HEK293 (cell line): ENCODE data around the gene FAM241A.
"Not testable (repeated sequence)": the region's sequence is repeated elsewhere in the genome, so short reads cannot be mapped to it uniquely, and the experiment has no call there.

Experiments used
- CTCF ChIA-PET: fragments of 350-600 bp; formaldehyde crosslinking; extraction: SDS; loops from one replicate; lab custom pipeline; 2021; ENCODE audit warnings: antibody characterized with exemption; lab: Yijun Ruan, JAX
- POLR2A ChIA-PET: fragments of 300-600 bp; formaldehyde crosslinking; extraction: SDS; loops from one replicate; lab custom pipeline; 2020; ENCODE audit warnings: antibody characterized with exemption, inconsistent platforms; lab: Yijun Ruan, JAX
- H3K27ac ChIP-seq: fragments of 200-500 bp; sonication (Bioruptor generic); 2 replicates; pipeline ENCODE4 v1.5.1; 2014; ENCODE audit warnings: low read depth, low read length, control low read depth, inconsistent platforms; ENCODE audit errors: extremely low read depth
- H3K36me3 ChIP-seq, 2 experiments: fragments of 200-500 bp in 1 of 2; sonication (Bioruptor generic) in 1 of 2; 1 replicate in 1 of 2; 2 replicates in 1 of 2; pipeline ENCODE4 v1.5.1; 2014 to 2017; ENCODE audit warnings: inconsistent platforms in 2 of 2, low read length in 2 of 2; ENCODE audit not compliant: control insufficient read depth in 2 of 2, insufficient read depth in 1 of 2
- H3K4me1 ChIP-seq: fragments of 200-500 bp; sonication (Bioruptor generic); 2 replicates; pipeline ENCODE4 v1.5.1; 2014; ENCODE audit warnings: mild to moderate bottlenecking, low read length, inconsistent platforms; ENCODE audit not compliant: control insufficient read depth, insufficient read depth
- H3K4me3 ChIP-seq: 2 replicates; pipeline ENCODE4 v1.5.1; 2011; ENCODE audit warnings: low read depth, mild to moderate bottlenecking, control low read depth, low read length, moderate library complexity
- H3K9me3 ChIP-seq: fragments of 200-500 bp; sonication (Bioruptor generic); 2 replicates; pipeline ENCODE4 v1.5.1; 2014; ENCODE audit warnings: low read depth, low read length, inconsistent platforms; ENCODE audit not compliant: control insufficient read depth, insufficient read depth
- EGR2 ChIP-seq: fragments of 450-650 bp; formaldehyde crosslinking; IDR thresholded peaks from 2 replicates; pipeline ENCODE4 v1.5.1; 2016; ENCODE audit warnings: low read depth, missing biosample characterization, missing genetic modification characterization
- KLF17 ChIP-seq: fragments of 450-650 bp; formaldehyde crosslinking; IDR thresholded peaks from 2 replicates; pipeline ENCODE4 v1.5.1; 2016; ENCODE audit warnings: missing biosample characterization, missing genetic modification characterization
- KLF9 ChIP-seq: fragments of 450-650 bp; formaldehyde crosslinking; IDR thresholded peaks from 2 replicates; pipeline ENCODE4 v1.5.1; 2016; ENCODE audit warnings: missing biosample characterization, missing genetic modification characterization, low read depth
- MZF1 ChIP-seq: fragments of 450-650 bp; formaldehyde crosslinking; IDR thresholded peaks from 2 replicates; pipeline ENCODE4 v1.5.1; 2017; ENCODE audit warnings: missing biosample characterization, missing genetic modification characterization, borderline replicate concordance
- PRDM1 ChIP-seq: fragments of 450-650 bp; formaldehyde crosslinking; IDR thresholded peaks from 2 replicates; pipeline ENCODE4; 2016; ENCODE audit warnings: missing biosample characterization, missing genetic modification characterization
- RBAK ChIP-seq: fragments of 450-650 bp; formaldehyde crosslinking; IDR thresholded peaks from 2 replicates; pipeline ENCODE4 v1.5.1; 2016; ENCODE audit warnings: missing biosample characterization, missing genetic modification characterization
- SCRT1 ChIP-seq: fragments of 450-650 bp; formaldehyde crosslinking; IDR thresholded peaks from 2 replicates; pipeline ENCODE4 v1.5.1; 2016; ENCODE audit warnings: missing biosample characterization, missing genetic modification characterization, borderline replicate concordance
- SP7 ChIP-seq: fragments of 450-650 bp; formaldehyde crosslinking; IDR thresholded peaks from 2 replicates; pipeline ENCODE4 v1.5.1; 2016; ENCODE audit warnings: missing biosample characterization, missing genetic modification characterization
- ZBTB7A ChIP-seq: fragments of 450-650 bp; formaldehyde crosslinking; IDR thresholded peaks from 2 replicates; pipeline ENCODE4 v1.5.1; 2016; ENCODE audit warnings: low read depth, missing biosample characterization, missing genetic modification characterization
- ZNF146 ChIP-seq: fragments of 450-650 bp; formaldehyde crosslinking; IDR thresholded peaks from 2 replicates; pipeline ENCODE4 v1.5.1; 2016; ENCODE audit warnings: missing biosample characterization, missing genetic modification characterization
- ZNF16 ChIP-seq: fragments of 450-650 bp; formaldehyde crosslinking; IDR thresholded peaks from 2 replicates; pipeline ENCODE4 v1.5.1; 2016; ENCODE audit warnings: low read depth, missing biosample characterization, missing genetic modification characterization
- ZNF23 ChIP-seq: fragments of 450-650 bp; formaldehyde crosslinking; IDR thresholded peaks from 2 replicates; pipeline ENCODE4 v1.5.1; 2016; ENCODE audit warnings: missing biosample characterization, missing genetic modification characterization, borderline replicate concordance
- ZNF311 ChIP-seq: fragments of 450-650 bp; formaldehyde crosslinking; IDR thresholded peaks from 2 replicates; pipeline ENCODE4 v1.5.1; 2017; ENCODE audit warnings: missing biosample characterization, missing genetic modification characterization, borderline replicate concordance
- ZNF488 ChIP-seq: fragments of 450-650 bp; formaldehyde crosslinking; IDR thresholded peaks from 2 replicates; pipeline ENCODE4 v1.5.1; 2016; ENCODE audit warnings: missing biosample characterization, missing genetic modification characterization
- ZNF521 ChIP-seq: fragments of 450-650 bp; formaldehyde crosslinking; IDR thresholded peaks from 2 replicates; pipeline ENCODE4 v1.5.1; 2017; ENCODE audit warnings: missing biosample characterization, mild to moderate bottlenecking, missing genetic modification characterization
- ZNF585B ChIP-seq: fragments of 450-650 bp; formaldehyde crosslinking; IDR thresholded peaks from 2 replicates; pipeline ENCODE4 v1.5.1; 2016; ENCODE audit warnings: missing biosample characterization, missing genetic modification characterization
- ZNF664 ChIP-seq: fragments of 450-650 bp; formaldehyde crosslinking; IDR thresholded peaks from 2 replicates; pipeline ENCODE4 v1.5.1; 2016; ENCODE audit warnings: missing biosample characterization, missing genetic modification characterization
- ZNF670 ChIP-seq: fragments of 450-650 bp; formaldehyde crosslinking; IDR thresholded peaks from 2 replicates; pipeline ENCODE4 v1.5.1; 2016; ENCODE audit warnings: missing biosample characterization, missing genetic modification characterization, low read depth
- ZNF701 ChIP-seq: fragments of 450-650 bp; formaldehyde crosslinking; IDR thresholded peaks from 2 replicates; pipeline ENCODE4 v1.5.1; 2016; ENCODE audit warnings: missing biosample characterization, missing genetic modification characterization
- ZNF785 ChIP-seq: fragments of 450-650 bp; formaldehyde crosslinking; IDR thresholded peaks from 2 replicates; pipeline ENCODE4 v1.5.1; 2016; ENCODE audit warnings: missing biosample characterization, missing genetic modification characterization
- ZNF791 ChIP-seq: fragments of 450-650 bp; formaldehyde crosslinking; IDR thresholded peaks from 2 replicates; pipeline ENCODE4 v1.5.1; 2016; ENCODE audit warnings: missing biosample characterization, missing genetic modification characterization
- ZNF792 ChIP-seq: fragments of 450-650 bp; formaldehyde crosslinking; IDR thresholded peaks from 2 replicates; pipeline ENCODE4 v1.5.1; 2016; ENCODE audit warnings: missing biosample characterization, missing genetic modification characterization
- ZNF837 ChIP-seq: fragments of 450-650 bp; formaldehyde crosslinking; IDR thresholded peaks from 2 replicates; pipeline ENCODE4 v1.5.1; 2016; ENCODE audit warnings: missing biosample characterization, missing genetic modification characterization
- ZSCAN16 ChIP-seq: fragments of 450-650 bp; formaldehyde crosslinking; IDR thresholded peaks from 2 replicates; pipeline ENCODE4 v1.5.1; 2016; ENCODE audit warnings: missing biosample characterization, missing genetic modification characterization
- TF ChIP-seq, protein P1 (sequence below): fragments of 450-650 bp; formaldehyde crosslinking; IDR thresholded peaks from 2 replicates; pipeline ENCODE4 v1.5.1; 2016; ENCODE audit warnings: missing biosample characterization, missing genetic modification characterization
- TF ChIP-seq, protein P2 (sequence below): fragments of 450-650 bp; formaldehyde crosslinking; IDR thresholded peaks from 2 replicates; pipeline ENCODE4 v1.5.1; 2016; ENCODE audit warnings: missing biosample characterization, missing genetic modification characterization

FAM241A gene

GRCh38 chr4:112156553-112156952 lies 11.3 kb downstream of the FAM241A start:
- POLR2A ChIA-PET, result no interaction called here

GRCh38 chr4:112163706-112164105 lies 18.5 kb downstream of the FAM241A start:
- H3K9me3 ChIP-seq, POLR2A ChIA-PET, H3K4me1 ChIP-seq, H3K27ac ChIP-seq, H3K36me3 ChIP-seq, H3K4me3 ChIP-seq, CTCF ChIA-PET: not testable (repeated sequence)
- peak; percentile 74 for TF ChIP-seq ZNF146 (tag by site-specific recombination)

More at GRCh38 chr4:112156553-112156952, 11.3 kb downstream of the FAM241A start:
- H3K9me3 ChIP-seq, result no peaks in the 10 kb centered on the region
- TF ChIP-seq, protein P1, sequence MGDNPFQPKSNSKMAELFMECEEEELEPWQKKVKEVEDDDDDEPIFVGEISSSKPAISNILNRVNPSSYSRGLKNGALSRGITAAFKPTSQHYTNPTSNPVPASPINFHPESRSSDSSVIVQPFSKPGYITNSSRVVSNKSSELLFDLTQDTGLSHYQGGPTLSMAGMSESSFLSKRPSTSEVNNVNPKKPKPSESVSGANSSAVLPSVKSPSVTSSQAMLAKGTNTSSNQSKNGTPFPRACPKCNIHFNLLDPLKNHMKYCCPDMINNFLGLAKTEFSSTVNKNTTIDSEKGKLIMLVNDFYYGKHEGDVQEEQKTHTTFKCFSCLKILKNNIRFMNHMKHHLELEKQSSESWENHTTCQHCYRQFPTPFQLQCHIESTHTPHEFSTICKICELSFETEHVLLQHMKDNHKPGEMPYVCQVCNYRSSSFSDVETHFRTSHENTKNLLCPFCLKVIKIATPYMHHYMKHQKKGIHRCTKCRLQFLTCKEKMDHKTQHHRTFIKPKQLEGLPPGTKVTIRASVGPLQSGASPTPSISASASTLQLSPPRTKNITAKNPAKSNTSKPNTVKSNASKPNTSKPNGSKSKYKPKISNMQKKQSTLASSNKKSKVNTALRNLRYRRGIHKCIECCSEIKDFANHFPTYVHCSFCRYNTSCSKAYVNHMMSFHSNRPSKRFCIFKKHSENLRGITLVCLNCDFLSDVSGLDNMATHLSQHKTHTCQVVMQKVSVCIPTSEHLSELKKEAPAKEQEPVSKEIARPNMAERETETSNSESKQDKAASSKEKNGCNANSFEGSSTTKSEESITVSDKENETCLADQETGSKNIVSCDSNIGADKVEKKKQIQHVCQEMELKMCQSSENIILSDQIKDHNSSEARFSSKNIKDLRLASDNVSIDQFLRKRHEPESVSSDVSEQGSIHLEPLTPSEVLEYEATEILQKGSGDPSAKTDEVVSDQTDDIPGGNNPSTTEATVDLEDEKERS (tag by site-specific recombination), result no peak
- TF ChIP-seq ZNF488 (tag by site-specific recombination) (no peak), KLF9 (tag by site-specific recombination) (no peak), ZNF791 (tag by site-specific recombination) (no peak), ZNF837 (tag by site-specific recombination) (no peak), ZNF23 (tag by site-specific recombination) (no peak), ZBTB7A (no peak), KLF17 (no peak), ZSCAN16 (tag by site-specific recombination) (no peak), EGR2 (tag by site-specific recombination) (no peak), ZNF664 (no peak), ZNF585B (tag by site-specific recombination) (no peak), ZNF792 (tag by site-specific recombination) (no peak), SCRT1 (tag by site-specific recombination) (no peak)
- TF ChIP-seq, protein P2, sequence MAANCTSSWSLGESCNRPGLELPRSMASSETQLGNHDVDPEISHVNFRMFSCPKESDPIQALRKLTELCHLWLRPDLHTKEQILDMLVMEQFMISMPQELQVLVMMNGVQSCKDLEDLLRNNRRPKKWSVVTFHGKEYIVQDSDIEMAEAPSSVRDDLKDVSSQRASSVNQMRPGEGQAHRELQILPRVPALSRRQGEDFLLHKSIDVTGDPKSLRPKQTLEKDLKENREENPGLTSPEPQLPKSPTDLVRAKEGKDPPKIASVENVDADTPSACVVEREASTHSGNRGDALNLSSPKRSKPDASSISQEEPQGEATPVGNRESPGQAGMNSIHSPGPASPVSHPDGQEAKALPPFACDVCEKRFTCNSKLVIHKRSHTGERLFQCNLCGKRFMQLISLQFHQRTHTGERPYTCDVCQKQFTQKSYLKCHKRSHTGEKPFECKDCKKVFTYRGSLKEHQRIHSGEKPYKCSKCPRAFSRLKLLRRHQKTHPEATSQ, result no peak
- no peak overlapping the region for H3K27ac ChIP-seq
- CTCF ChIA-PET, result interaction anchor here (0.9 kb wide), 1 partner anchor 57 kb away, joined by 5 read pairs; no protein-coding TSS in a partner anchor
- peaks cover 3% of the 10 kb centered on the region; the same call in 1 of the 2 replicates for H3K4me1 ChIP-seq
- no peaks in the 10 kb centered on the region for H3K36me3 ChIP-seq
- H3K4me3 ChIP-seq, result no peak overlapping the region

DNA sequence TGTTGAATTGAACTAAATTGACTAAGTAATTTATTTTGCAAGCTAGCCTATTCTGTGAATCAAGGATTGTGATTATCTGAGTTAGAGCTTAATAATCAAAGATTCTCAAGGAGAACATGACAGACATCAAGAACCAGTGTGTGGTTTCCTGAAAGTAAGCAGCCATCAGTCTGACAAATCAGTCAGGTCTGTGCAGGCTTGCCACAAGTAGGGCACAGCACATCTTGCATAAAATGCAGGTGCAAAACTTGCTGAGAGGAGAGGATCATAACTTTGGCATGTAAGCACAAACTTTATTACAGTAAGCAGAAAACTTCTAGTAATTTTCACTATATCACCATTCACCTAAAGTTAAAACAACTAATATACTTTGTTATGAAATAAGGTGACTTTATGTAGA lies 22.5 kb downstream of the FAM241A start:
- no peaks in the 10 kb centered on the region for H3K4me1 ChIP-seq
- TF ChIP-seq PRDM1, result no peak
- TF ChIP-seq ZNF701 (tag by site-specific recombination), result no peak
- no peak for TF ChIP-seq ZNF785
- TF ChIP-seq KLF17, result no peak
- no peak for TF ChIP-seq RBAK
- TF ChIP-seq ZNF23 (tag by site-specific recombination), result no peak
- no peak for TF ChIP-seq ZNF16 (tag by site-specific recombination)
- no peak for TF ChIP-seq SP7 (tag by site-specific recombination)
- no peak for TF ChIP-seq ZNF521
- TF ChIP-seq ZNF311, result no peak
- no peak for TF ChIP-seq MZF1 (tag by site-specific recombination)
- TF ChIP-seq ZNF670 (tag by site-specific recombination), result no peak
- TF ChIP-seq, all 188 proteins: peak for 0
- no peaks in the 10 kb centered on the region for H3K36me3 ChIP-seq
- no peaks in the 10 kb centered on the region for H3K9me3 ChIP-seq
- H3K4me3 ChIP-seq, result no peak overlapping the region
- ChIA-PET POLR2A (no interaction called here), CTCF (no interaction called here)
- no peak overlapping the region for H3K27ac ChIP-seq
